Ovary (tissue), 3 donors: Measurements from ENCODE around the gene TVP23A.

Source experiments
- EP300 ChIP-seq: sonication (generic); formaldehyde crosslinking; IDR thresholded peaks from one replicate; pipeline ENCODE4 v1.6.1; 2017; ENCODE audit warnings: antibody characterized with exemption
- TF ChIP-seq, protein P1 (sequence below), 3 donors: fragments of 450-650 bp in 2 of 3; fragments of 200-600 bp in 1 of 3; IDR thresholded peaks; one replicate each; pipeline versions ENCODE4 v1.5.1 to v1.8.0; 2016 to 2022; ENCODE audit warnings: antibody characterized with exemption in 3 of 3, mild to moderate bottlenecking in 1 of 3
- donor health status: DM: no; HTN: no; CAD: no.

DNA sequence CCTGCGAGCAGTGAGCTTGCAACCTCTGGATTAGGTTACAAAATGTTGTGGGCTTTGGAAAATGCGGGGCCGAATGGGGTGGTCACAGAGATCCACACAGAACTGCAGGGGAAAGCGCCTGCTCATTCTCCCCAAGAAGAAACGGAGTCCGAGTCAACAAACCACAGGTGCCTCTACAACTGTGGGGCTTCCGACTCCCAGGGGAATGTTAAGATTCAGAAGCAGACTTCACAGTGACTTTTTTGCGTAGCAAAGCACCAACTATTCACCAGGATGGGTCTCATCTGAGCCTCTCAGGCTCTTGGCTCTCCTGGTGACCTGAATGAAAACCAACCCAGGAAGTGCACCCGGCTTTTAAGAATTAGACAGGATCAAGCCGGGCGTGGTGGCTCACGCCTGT, 41.2 kb downstream of the TVP23A start:
- TF ChIP-seq, protein P1, sequence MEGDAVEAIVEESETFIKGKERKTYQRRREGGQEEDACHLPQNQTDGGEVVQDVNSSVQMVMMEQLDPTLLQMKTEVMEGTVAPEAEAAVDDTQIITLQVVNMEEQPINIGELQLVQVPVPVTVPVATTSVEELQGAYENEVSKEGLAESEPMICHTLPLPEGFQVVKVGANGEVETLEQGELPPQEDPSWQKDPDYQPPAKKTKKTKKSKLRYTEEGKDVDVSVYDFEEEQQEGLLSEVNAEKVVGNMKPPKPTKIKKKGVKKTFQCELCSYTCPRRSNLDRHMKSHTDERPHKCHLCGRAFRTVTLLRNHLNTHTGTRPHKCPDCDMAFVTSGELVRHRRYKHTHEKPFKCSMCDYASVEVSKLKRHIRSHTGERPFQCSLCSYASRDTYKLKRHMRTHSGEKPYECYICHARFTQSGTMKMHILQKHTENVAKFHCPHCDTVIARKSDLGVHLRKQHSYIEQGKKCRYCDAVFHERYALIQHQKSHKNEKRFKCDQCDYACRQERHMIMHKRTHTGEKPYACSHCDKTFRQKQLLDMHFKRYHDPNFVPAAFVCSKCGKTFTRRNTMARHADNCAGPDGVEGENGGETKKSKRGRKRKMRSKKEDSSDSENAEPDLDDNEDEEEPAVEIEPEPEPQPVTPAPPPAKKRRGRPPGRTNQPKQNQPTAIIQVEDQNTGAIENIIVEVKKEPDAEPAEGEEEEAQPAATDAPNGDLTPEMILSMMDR (IDR thresholded peaks at IDR 0.05): no peak
- no peak for TF ChIP-seq EP300
